Pulmonary artery endothelial cell (primary cell): ENCODE data around the gene SNRPA1. TPM values are rescaled to one million over a fixed set of nuclear protein-coding genes. Genes with fewer than 3 reads are reported as not detected.

Experiments used
- DNase-seq: peaks from one replicate; pipeline ENCODE4 v3.0.0-alpha.2; 2011; ENCODE audit warnings: low read depth, low spot score
- total RNA-seq: library from RNA; depleted of rRNA; stranded (reverse); fragments of >200 nt; gene quantifications from 2 replicates; pipeline ENCODE4 v1.2.3, GENCODE V29; 2014

SNRPA1 gene
- total RNA-seq, 1 donor from 2014 or later = 24.7 TPM

DNA sequence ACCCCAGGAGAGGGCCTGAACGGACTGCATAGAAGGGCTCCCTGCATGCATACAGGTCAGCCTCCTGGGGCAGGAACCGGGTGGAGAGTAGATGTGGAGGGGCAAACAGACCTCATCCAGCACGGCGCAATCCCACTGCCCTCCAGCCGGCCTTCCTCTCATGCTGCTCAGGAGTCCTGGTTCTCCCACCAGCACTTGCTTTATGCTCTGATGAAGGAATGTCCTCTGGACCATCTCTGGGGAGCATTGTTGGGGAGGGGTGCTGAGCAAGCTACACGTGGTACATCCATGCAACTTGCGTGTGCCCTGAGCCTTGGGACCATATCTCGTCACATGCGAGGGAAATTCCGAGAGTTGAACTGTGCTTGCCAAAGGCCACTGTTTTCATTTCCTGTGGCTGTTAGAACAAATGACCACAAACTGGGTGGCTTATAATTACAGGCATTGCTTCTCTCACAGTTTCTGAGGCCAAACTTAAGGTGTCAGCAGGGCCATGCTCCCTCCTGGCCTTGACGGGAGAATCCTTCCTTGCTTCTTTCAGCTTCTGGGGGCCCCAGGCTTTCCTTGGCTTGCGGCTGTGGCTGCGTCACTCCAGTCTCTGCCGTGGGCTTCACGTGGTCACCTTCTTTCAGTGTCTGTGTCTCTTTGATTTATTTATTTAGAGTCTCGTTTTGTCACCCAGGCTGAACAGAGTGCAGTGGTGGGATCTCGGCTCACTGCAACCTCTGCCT, 30.0 kb downstream of the SNRPA1 start:
- DNase-seq = no peak

DNA sequence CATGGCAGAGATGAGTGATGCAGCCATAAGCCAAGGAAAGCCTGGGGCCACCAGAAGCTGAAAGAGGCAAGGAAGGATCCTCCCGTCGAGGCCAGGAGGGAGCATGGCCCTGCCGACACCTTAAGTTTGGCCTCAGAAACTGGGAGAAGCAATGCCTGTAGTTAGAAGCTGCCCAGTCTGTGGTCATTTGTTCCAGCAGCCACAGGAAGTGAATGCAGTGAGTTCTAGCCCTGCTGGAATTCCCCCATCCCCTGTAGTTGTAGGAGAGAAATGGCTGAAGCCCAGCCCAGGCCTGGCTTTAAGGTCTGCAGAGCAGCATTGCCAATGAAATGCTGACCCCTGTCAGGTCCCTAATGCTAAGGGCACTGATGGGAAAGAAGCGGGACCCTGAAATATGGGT, 31.0 kb downstream of the SNRPA1 start:
- DNase-seq = no peak

DNA sequence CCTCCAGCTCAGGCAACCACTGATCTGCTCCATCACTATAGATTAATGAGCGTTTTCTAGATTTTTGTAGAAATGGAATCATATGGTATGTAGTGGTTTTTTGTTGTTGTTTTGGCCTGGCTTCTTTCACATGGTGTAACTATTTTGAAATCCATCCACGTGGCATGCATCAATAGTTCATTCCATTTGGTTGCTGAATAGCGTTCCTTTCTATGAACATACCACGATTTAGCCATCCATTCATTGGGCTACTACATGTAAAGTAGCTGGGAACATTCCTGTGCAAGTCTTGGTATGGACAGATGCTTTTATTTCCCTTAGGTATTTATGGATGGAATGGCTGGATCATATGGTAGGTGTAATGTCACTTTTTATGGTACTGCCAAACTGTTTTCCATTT, 32.5 kb downstream of the SNRPA1 start:
- DNase-seq = no peak

DNA sequence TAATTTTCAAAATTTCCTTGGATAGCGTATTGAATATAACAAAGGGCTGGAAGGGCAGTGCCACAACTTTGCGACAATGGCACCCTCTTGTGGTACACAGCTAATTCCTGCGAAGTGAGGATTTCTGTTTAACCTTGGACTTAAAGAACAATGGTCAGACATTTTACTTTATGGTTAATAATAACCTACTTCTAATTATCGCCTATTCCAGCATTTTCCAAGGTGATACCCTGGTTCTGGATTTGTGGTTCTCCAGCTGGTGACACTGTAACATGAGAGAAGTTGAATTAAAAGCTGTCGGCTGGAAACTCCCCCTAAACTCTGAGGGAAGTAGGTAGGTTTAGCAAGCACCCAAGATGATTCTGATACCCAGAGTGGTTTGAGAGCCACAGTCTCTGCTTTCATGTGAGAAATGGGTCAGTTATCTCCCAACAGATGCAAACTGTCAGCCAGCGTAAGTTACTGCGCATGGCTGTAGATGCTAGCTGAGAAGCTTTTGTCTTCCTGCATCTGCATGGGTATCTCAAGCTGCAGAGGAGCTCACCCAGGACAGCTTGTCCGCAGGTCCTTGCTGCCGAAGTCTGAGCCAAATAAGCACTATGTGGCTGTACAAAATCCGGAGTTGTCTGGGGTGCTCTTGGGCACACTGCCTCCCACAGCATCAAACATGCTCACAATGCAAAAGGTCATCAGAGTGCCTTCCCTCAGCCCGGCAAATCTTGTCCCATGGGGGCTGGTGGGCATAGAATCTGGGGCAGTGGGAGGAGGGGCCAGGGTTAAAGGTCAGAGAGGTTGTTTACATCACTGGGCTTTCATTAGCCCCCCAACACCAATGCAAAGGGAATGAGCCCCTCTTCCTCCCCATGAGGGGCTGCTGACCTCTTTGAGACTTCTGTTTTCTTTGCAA, 36.6 kb downstream of the SNRPA1 start:
- DNase-seq = peak; percentile 53

DNA sequence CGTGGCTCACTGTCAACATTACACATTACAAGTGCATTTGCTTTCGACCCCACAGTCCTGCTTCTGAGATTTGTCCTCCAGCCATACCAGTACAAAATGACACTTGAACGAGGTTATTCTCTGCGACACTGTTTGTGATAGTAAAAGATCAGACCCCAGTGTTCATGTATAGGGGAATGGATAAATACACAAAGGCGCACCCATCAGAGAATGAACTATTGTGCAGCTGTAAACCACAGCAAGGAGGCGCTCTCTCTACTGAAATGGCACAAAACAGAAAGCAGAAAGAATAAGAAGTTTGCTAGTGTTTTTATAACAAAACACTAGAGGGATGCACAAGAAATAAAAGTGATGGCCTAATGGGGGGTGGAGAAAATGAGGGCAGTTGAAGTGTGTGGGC, 38.3 kb downstream of the SNRPA1 start:
- no peak for DNase-seq

DNA sequence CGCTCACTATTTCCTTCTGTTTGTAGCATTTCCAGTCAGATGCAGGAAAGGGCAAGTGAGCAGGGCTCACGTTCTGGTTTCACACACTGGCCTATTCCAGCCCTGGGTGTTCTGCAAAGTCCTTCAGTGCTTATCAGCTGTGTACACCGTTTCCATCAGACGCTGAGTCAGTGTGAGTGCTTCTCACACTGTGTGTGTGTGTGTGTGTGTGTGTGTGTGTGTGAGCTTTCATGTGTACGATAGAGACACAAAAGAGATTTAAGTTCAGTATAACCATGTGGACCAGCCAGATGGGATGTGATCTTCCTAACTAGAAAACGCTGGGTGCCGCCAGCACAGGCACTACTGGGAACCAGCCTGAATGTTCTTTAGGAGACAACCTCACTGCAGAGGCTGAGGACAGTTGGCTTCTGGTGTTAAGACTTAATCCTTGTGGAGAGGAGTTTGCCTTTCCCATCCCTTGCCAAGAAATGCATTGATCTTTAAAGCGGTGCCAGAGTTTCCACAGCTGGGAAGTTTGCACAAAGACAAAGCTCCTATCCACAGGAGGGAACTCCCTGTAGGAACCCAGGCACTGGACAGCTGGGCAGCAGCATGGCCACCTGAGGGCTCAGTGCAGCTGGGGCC, 39.3 kb downstream of the SNRPA1 start:
- peak; percentile 84 for DNase-seq

DNA sequence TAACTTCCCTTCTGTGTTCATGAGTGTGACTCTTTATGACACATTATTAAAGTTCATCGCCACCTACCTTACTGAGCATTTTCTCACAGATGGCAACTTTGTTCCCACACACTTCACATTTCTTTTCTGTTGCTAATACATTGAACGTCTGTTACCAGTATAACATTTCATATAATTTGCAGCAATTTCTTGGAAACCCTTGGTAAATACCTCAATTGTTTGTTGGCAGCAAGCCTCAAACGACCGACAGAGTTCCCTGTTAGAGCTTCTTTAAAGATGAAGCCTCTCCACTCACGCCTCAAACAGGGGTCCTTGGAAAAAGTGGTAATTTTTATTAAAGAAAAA, 40.0 kb downstream of the SNRPA1 start:
- no peak for DNase-seq

DNA sequence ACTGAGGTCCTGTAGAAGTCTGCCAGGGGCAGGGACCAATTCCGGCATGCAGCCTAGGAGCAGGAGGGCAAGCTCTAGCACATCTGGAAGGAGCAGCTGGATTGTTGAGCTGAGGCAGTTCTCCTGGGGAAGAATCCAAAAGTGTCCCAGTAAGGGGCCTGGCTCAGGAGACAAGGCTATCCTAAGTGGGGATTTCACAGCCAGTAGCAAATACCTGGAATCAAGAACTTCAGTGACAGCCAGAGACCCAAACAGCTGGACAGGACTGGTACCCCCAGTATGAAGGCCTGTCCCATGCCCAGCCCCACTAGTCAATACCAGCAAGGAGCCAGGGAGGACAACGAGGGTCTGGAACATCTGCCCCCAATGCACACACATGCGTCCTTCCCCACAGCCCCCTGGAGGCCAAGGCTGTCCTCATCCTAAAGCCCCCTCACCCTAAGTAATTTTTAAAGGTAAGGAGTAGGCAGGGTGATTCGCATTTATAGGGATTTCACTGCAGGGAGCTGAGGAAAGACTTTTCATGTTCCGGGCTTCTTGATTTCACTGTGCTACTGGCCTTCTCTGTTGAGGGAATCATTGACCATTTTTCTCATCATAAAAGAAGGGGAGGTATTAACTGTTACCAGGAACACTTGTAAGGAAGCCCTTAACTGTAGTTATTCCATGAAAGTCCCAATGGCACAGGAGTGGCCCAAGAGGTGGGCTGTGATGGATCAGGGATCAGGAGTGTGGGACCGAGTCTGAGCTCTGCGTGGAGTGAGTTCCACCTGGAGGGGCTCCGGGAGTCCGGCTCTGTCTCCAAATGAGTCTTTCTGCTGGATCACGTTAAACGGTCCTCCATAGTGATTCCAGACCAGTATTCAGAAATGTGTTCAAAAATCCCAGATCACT, 40.6 kb downstream of the SNRPA1 start:
- no peak for DNase-seq

DNA sequence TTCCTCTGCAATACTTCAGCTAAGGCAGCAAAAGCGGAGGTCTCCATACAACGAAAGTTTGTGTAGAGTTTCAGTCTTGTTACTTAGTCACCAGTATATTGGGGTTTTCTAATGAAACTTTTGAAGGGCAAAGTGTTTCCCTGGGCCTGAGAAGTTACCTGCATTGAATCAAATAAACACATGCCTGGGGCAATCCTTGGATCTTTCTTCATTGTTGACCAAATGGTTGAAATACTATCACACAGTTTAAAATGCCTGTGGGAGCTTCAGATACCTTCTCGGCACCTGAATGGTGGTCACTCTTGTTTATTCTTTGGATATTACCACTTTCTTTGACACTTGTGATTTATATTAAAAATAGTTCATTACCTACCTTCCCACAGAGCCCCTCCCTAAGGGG, 42.2 kb downstream of the SNRPA1 start:
- DNase-seq = no peak

DNA sequence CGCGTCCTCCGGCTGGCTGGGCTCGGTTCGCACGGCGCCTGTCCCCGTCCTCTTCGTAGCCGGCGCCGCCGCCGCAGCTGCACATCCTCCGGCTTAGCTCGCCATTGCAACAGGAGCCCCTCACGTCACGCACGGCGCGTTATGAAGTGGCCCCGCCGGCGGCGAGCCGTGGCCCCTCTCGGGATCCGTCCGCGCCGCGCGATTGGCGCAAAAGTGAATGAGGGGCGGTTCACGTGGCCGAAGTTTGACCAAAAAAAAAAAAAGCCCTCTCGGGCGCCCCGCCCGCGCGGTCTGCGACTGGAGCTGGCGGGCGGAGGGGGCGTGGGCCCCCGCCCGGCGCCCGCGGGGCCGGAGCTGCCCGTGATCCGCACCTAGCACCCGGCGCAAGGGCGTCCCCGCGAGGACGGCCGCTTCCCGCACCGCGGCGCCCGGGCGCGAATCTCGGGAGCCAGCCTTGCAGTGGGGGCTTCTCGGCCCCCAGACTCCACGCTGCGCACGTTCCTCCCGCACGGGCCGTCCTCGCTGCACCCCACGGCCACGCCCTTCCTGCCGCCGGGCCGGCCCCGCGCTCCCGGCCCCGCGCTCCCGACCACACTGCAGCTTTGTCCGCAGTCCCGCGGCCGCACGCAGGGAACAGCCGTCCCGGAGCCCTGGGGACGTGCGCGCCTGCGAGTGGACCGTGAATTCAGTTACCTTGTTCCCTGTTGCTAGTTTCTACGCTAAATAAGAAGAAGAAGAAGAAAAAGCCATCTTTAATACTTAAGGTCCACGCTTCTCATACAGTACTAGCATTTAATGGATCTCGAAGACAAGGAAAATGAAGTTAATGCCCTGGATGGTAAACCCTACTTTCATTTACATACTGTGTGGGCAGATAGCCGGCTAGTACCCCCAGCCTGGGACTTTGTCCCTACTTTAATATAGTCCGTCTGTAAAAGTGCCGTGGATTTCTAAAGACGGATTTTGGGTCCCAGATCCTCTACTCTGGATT, 42.9 kb downstream of the SNRPA1 start, which contains the start of gene CHSY1:
CHSY1 (minus strand) TSS at position 219 of the 991 bp plus-strand sequence. CDS start 592 bp downstream, outside the sequence.
- DNase-seq = peak; percentile 78

DNA sequence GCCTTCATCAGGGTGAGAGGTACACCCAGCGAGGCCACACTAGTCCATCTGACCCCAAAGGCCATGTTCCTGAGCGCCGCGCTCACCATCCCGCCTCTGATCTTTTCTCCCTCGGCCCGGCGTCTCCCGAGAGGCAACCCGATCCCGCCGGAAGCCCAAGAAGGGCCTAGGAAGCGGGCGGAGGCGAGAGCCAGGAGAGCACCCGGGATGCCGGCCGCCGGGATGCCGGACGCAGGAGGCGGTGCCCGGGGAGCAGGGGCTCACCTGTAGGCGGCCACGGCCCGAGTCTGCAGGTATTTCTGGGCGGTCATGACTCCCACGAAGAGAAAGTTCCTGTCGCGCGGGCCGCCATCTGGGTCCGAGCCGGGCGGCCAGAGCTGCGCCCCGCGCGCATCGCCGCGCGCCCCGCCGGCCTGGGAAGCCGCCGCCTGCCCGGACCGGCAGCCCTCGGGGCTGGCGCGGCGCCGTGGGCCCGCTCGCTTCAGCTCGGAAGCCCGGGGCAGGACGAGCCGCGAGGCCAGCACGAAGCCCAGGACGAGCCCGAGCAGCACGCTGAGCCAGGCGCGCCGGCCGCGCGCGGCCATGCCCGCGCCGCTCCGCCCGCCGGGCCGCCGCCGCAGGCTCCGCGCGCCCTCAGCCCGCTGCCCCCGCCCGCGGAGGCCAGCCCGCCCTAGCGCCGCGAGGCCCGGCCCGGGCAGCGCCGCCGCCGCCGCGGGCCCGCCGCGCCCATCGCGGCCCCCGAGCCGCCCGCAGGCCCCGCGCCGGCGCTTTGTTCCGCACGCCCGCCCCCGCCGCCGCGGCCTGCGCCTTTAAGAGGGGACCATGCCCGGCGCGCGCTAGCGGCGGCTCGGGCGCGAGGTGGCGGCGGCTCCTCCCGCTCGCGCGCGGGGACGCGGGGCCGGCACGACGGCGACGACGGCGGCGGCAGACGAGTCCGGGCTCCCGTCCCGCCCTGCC, 43.9 kb downstream of the SNRPA1 start:
- DNase-seq = no peak

DNA sequence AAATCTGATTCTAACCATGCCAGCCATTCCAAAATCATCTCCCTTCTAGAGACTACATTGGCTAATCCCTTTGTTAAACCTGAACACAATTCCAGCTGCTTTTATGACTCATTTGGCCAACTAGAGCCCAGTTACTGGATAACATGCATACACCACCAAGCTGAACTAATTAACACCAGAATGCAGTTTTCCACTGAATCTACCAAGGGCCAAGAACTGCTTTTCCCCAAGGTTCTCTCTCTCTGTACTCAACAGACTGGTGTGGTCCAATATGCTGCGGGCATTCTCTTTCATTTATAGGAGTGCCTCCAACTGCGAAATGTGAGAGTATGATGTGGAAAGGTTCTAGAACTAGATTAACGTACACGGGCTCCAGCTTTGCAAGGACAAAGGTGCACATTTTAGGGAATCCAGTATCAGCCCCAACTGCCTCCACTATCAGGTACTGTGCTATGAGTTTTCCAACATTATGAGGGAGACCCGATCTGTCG, 44.7 kb downstream of the SNRPA1 start:
- no peak for DNase-seq

DNA sequence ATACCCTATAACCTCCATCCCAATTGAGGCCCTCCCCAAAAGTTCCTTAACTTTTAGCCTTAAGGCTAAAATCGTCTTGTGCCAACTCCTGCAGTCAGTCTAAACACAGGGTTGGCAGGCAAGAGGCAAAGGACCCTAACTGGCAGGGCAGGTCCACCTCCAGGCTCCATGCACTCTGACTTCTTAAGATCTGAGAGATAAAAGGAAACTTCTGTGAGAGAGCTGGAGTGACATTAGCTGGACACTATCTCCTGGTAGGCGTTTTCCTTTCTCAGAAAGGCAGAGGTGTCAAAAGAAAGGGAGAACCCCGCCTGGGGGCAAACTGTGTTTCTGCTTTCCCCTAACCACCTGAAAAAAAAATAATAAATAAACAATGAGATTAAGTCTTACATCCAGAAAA, 46.8 kb downstream of the SNRPA1 start:
- no peak for DNase-seq

DNA sequence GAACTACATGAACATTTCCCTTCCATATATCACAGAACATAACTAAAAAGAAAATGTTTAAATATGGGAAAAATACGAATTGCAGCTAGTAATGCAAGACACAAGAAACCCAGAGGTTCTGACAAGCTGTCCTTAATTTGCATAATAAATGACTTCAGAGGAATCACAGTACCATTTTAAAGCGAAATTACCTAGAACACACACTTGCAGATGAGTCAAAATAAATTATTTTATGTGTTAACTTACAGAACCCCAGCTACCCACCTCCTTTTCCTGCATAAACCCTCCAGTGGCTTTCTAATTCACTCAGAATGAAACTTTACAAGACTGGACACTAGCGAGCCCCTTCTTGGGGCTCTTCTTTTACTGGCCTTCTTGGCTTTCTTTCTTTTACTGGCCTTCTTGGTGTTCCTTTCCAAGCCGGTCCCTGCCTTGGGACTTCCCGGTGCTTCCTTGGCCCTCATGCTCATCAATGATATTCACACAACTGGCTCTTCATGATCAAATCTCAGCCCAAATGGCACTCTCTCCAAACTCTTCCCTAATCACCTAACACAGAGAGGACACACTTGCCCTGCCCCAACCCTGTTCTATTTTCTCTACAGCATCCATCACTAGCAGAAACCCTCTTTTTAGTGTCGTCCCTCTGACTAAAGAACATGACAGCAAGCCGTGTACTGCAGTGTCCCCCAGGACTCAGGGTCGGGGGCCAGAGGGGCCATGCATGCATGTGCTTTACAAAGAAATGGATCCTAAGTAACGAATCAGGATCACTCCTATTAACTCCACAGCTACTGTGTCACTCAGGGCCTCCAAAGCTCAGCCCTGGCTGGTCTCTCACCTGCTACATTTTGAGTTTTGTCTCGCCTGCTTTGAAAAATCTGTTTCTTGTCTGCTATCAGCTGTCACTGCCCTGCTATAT, 48.0 kb downstream of the SNRPA1 start:
- DNase-seq = no peak

DNA sequence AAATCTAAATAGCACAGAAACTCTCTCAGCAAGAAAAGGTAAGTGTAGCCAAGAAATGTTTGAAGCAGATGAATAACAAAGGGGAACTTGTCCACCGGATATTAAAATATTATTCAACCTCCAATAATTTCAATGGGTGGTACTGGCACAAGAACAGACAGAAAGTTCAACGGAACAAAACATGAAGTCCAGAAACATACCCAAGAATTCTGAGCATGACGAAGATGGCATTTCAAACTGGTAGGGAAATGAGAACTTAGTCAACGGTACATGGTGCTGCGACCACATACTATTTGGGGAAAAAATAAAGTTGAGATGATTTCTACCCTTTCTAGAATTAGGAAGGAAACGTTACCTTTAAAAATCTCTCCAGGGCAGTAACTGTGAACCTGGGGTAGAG, 48.7 kb downstream of the SNRPA1 start:
- no peak for DNase-seq

DNA sequence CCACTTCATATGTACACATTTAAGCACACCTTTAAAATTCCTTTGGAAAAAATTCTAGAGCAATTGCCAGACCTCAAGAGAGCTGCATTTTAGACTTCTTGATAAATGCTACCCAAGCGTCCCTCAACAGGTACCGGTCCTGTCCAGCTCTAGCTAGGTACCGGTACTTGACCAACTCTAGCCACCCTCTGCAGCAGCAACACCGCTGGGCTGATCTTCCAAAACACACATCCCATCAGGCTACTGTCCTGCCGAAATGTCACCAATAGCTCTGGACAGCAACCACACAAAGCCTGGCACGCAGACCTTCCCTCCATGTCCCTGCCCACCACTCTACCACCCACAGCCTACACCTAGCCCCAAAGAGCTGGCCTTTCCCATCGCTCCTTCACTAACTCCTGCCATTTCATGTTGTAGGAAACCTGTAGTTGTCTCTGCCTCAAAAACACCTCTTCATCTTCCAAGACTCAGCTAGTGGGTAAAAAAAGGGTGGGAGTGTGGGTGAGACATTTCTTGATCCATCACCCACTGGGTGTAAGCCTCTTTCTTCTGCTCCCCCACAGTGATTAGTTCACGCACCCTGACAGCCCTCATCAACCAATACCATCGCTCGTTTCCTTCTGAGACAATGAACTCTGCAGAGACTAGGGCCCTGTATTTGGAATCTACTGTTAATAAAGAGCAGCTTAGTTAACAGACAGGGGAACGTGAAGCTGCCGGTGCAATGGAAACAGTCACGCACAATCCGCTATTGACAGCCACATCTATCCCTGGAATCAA, 50.0 kb downstream of the SNRPA1 start:
- DNase-seq = no peak
